Smooth muscle cell (in vitro differentiated cells): ENCODE measurements around the gene CALY. TPM values are rescaled to one million over a fixed set of nuclear protein-coding genes. Genes with fewer than 3 reads are reported as not detected.

Experiments
- DNase-seq: peaks from one replicate; lab custom pipeline; 2025; ENCODE audit not compliant: unreplicated experiment; lab: John Stamatoyannopoulos, UW
- H2AFZ ChIP-seq: fragments of 200-600 bp; sonication (generic); 2 replicates; pipeline ENCODE4 v1.6.0; 2016; ENCODE audit warnings: antibody characterized with exemption, low read depth, mild to moderate bottlenecking
- H3F3A ChIP-seq: fragments of 200-600 bp; sonication (generic); 2 replicates; pipeline ENCODE4 v1.6.0; 2017; ENCODE audit warnings: antibody characterized with exemption, low read depth
- H3K27ac ChIP-seq: fragments of 200-600 bp; sonication (generic); 2 replicates; pipeline ENCODE4 v1.5.1; 2016; ENCODE audit warnings: low read depth, mild to moderate bottlenecking
- H3K27me3 ChIP-seq: fragments of 200-600 bp; sonication (generic); 2 replicates; pipeline ENCODE4 v1.6.1; 2016; ENCODE audit warnings: low read depth, mild to moderate bottlenecking
- H3K36me3 ChIP-seq: fragments of 200-600 bp; sonication (generic); 2 replicates; pipeline ENCODE4 v1.5.1; 2016; ENCODE audit warnings: low read depth
- H3K4me1 ChIP-seq: fragments of 200-600 bp; sonication (generic); 2 replicates; pipeline ENCODE4 v1.5.1; 2016; ENCODE audit warnings: low read depth
- H3K4me2 ChIP-seq: fragments of 200-600 bp; sonication (generic); 2 replicates; pipeline ENCODE4 v1.6.0; 2016; ENCODE audit warnings: mild to moderate bottlenecking
- H3K4me3 ChIP-seq: fragments of 200-600 bp; sonication (generic); 2 replicates; pipeline ENCODE4 v1.5.1; 2016; ENCODE audit warnings: mild to moderate bottlenecking
- H3K79me2 ChIP-seq: fragments of 200-600 bp; sonication (generic); 2 replicates; pipeline ENCODE4 v1.6.0; 2016; ENCODE audit warnings: low read depth, mild to moderate bottlenecking
- H3K9ac ChIP-seq: fragments of 200-600 bp; sonication (generic); 2 replicates; pipeline ENCODE4 v1.6.0; 2016; ENCODE audit warnings: low read depth
- H3K9me3 ChIP-seq: fragments of 200-600 bp; sonication (generic); replicated peaks from 2 replicates; pipeline ENCODE4 v1.5.1; 2016; ENCODE audit warnings: low read depth
- H4K20me1 ChIP-seq: fragments of 200-600 bp; sonication (generic); 2 replicates; pipeline ENCODE4 v1.6.0; 2016; ENCODE audit warnings: low read depth
- WGBS: methylation state at CpG from one replicate; pipeline ENCODE4 v1.1.7; 2016; ENCODE audit warnings: low lambda C conversion rate; 5-methylcytosine and 5-hydroxymethylcytosine counted together
- microRNA-seq: library from miRNA; unstranded; fragments of <30 nt; microRNA quantifications from one replicate; pipeline ENCODE4, GENCODE V29; 2016; ENCODE audit warnings: borderline number of aligned reads
- polyA plus RNA-seq: library from polyadenylated mRNA; unstranded; fragments of >200 nt; fragmentation: Nextera tagmentation; extraction: Ambion mirVana; gene quantifications from 2 replicates; pipeline ENCODE4 v1.2.1, GENCODE V29; 2016
- small RNA-seq: library from RNA; depleted of rRNA; stranded (forward); fragments of <200 nt; gene quantifications from one replicate; pipeline ENCODE3, GENCODE V24; 2014
- total RNA-seq: library from RNA; depleted of rRNA; stranded (reverse); fragments of >200 nt; gene quantifications from 2 replicates; pipeline ENCODE4 v1.2.3, GENCODE V29; 2014
- TF ChIP-seq, protein P1 (sequence below): fragments of 200-600 bp; sonication (generic); IDR thresholded peaks from 2 replicates; pipeline ENCODE4 v1.5.1; 2017; ENCODE audit warnings: borderline replicate concordance, mild to moderate bottlenecking, antibody characterized with exemption; ENCODE audit not compliant: insufficient read depth, poor library complexity, severe bottlenecking

Gene CALY
- total and polyA plus RNA-seq, 2 experiments from 2014 or later: 2.4 to 10.1 TPM

DNA sequence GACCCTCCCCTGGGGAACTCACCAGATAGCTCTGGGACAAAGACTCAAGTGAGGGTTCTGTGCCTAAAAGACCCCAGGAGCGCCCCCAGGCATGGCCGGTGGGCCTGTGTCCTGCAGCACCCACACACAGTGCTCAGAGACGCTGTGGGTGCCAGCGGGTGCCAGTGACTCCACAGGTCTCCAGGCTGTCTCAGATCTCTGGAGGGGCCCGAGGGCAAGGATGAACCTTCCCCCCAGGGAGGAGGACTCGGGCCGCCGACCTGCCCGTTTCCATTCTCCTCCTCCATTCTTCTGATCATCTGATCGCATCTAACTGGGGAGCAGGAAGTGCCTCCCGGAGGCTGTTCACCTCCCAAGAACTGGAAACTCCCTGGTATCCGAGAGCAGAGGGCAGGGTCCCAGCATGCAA is 61.0 kb downstream of the CALY start:
- no peaks in the 10 kb centered on the region for H3K79me2 ChIP-seq
- no peak overlapping the region for H3K9ac ChIP-seq
- H3F3A ChIP-seq: peaks cover 4% of the 10 kb centered on the region
- no peaks in the 10 kb centered on the region for H3K9me3 ChIP-seq
- peaks cover 12% of the 10 kb centered on the region for H3K4me1 ChIP-seq
- H3K4me3 ChIP-seq: no peak overlapping the region
- H3K27ac ChIP-seq: no peak overlapping the region
- DNase-seq: no peak
- H3K27me3 ChIP-seq: peaks cover 23% of the 10 kb centered on the region
- TF ChIP-seq, protein P1, sequence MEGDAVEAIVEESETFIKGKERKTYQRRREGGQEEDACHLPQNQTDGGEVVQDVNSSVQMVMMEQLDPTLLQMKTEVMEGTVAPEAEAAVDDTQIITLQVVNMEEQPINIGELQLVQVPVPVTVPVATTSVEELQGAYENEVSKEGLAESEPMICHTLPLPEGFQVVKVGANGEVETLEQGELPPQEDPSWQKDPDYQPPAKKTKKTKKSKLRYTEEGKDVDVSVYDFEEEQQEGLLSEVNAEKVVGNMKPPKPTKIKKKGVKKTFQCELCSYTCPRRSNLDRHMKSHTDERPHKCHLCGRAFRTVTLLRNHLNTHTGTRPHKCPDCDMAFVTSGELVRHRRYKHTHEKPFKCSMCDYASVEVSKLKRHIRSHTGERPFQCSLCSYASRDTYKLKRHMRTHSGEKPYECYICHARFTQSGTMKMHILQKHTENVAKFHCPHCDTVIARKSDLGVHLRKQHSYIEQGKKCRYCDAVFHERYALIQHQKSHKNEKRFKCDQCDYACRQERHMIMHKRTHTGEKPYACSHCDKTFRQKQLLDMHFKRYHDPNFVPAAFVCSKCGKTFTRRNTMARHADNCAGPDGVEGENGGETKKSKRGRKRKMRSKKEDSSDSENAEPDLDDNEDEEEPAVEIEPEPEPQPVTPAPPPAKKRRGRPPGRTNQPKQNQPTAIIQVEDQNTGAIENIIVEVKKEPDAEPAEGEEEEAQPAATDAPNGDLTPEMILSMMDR: no peak
- no peaks in the 10 kb centered on the region for H3K36me3 ChIP-seq
- 64% methylated on average over 12 of the region's 12 CpGs for WGBS
- H2AFZ ChIP-seq: no peak overlapping the region
- H3K4me2 ChIP-seq: no peak overlapping the region
- H4K20me1 ChIP-seq: peaks cover 14% of the 10 kb centered on the region

DNA sequence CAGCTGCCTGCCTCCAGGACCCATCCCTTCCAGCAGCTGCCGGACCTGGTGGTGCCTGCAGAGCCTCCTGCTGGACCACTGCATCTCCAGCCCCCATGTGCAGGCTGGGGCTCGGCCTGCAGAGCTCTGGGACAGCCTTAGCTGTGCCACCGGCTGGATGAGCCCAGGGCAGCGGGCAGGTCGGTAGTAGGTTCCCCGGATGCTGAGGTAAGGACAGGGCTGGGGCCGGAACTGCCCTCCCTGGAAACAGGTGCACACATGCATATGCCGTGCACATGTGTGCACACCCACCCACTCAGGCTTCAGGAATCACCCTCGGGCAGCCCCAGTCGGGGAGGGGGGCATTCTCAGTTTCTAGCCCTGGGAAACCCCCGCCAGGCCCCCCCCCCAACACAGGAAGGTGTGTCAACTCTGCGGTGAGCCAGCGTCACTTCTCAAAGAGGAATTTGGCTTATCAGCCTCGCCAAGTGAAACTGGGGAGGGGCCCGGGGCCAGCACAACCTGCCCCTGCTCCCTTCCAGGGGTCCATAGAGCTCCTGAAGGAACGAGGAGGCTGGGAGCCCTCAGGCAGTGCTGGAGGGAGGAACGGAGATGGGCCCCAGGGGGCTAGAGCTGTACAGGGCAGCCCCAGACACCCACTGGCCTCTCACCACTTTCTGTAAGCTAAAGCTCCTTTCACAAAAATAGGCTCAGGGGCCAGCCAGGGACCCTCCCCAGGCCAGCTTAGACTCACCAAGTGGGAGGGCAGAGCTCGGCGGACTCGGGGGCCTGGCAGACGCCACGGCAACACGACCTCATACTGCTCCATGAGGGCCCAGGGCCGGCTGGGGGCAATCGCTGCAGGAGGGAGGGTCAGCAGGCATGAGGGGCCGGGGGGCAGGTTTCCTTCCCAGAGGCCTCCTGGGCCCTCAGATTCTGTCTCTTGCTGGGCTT is 61.7 kb downstream of the CALY start:
- Histone ChIP-seq H3F3A (peaks cover 4% of the 10 kb centered on the region), H3K36me3 (no peaks in the 10 kb centered on the region), H3K27me3 (peaks cover 23% of the 10 kb centered on the region), H3K9me3 (no peaks in the 10 kb centered on the region), H3K4me1 (peaks cover 12% of the 10 kb centered on the region), H4K20me1 (peaks cover 14% of the 10 kb centered on the region), H3K4me2 (no peak overlapping the region), H3K79me2 (no peaks in the 10 kb centered on the region), H3K27ac (no peak overlapping the region), H3K4me3 (no peak overlapping the region), H2AFZ (no peak overlapping the region), H3K9ac (no peak overlapping the region)
- WGBS: 77% methylated on average over 26 of the region's 26 CpGs
- TF ChIP-seq, protein P1: no peak
- DNase-seq: no peak

Small RNAs within 50 kb of the gene (microRNA-seq; reads per million reads assigned to microRNA genes)
- gene MIR3944: not detected

Small RNAs within 50 kb of the gene (small RNA-seq; reads per million reads assigned to genes)
- 0.13 reads per million for gene AL360181.4
- 0.26 reads per million, percentile 2 among the genes with 10 or more reads in this experiment for gene BANF1P2
- not detected for gene MIR3944

Other genes with a start within 250 kb of the CALY start
- not detected in 2 replicates for gene ADGRA1, start 249.0 kb downstream of the CALY start, total RNA-seq
- not detected in 2 replicates for gene ADGRA1, start 249.0 kb downstream of the CALY start, polyA plus RNA-seq
- gene KNDC1, start 176.7 kb downstream of the CALY start, total RNA-seq: 1.8 and 2.3 TPM in 2 replicates
- gene KNDC1, start 176.7 kb downstream of the CALY start, polyA plus RNA-seq: 3.1 and 3.4 TPM in 2 replicates
- not detected in 2 replicates for gene UTF1, start 106.7 kb downstream of the CALY start, total RNA-seq
- gene UTF1, start 106.7 kb downstream of the CALY start, polyA plus RNA-seq: not detected in 2 replicates
- not detected in 2 replicates for gene VENTX, start 99.0 kb downstream of the CALY start, total RNA-seq
- gene VENTX, start 99.0 kb downstream of the CALY start, polyA plus RNA-seq: 0.33 TPM in 1 of 2 replicates, not detected in the other
- gene ADAM8, start 60.0 kb downstream of the CALY start, total RNA-seq: 0.36 and 0.85 TPM in 2 replicates
- gene ADAM8, start 60.0 kb downstream of the CALY start, polyA plus RNA-seq: 0.70 and 0.96 TPM in 2 replicates
- 39.5 and 48.5 TPM in 2 replicates for gene TUBGCP2, start 28.0 kb downstream of the CALY start, total RNA-seq
- 40.5 and 47.0 TPM in 2 replicates for gene TUBGCP2, start 28.0 kb downstream of the CALY start, polyA plus RNA-seq
- gene ZNF511, start 28.0 kb downstream of the CALY start, total RNA-seq: 15.3 and 20.0 TPM in 2 replicates
- 52.3 and 70.2 TPM in 2 replicates for gene ZNF511, start 28.0 kb downstream of the CALY start, polyA plus RNA-seq
- gene PRAP1, start 10.5 kb upstream of the CALY start, total RNA-seq: not detected in 2 replicates
- gene PRAP1, start 10.5 kb upstream of the CALY start, polyA plus RNA-seq: 0.27 and 1.4 TPM in 2 replicates
- gene FUOM, start 21.1 kb upstream of the CALY start, total RNA-seq: 16.6 and 19.5 TPM in 2 replicates
- 43.9 and 46.7 TPM in 2 replicates for gene FUOM, start 21.1 kb upstream of the CALY start, polyA plus RNA-seq
- 63.2 and 63.8 TPM in 2 replicates for gene ECHS1, start 36.5 kb upstream of the CALY start, total RNA-seq
- gene ECHS1, start 36.5 kb upstream of the CALY start, polyA plus RNA-seq: 112 and 113 TPM in 2 replicates
- 1.9 and 3.3 TPM in 2 replicates for gene PAOX, start 42.4 kb upstream of the CALY start, total RNA-seq
- 7.0 and 7.1 TPM in 2 replicates for gene PAOX, start 42.4 kb upstream of the CALY start, polyA plus RNA-seq
- gene MTG1, start 57.3 kb upstream of the CALY start, total RNA-seq: 20.6 and 31.6 TPM in 2 replicates
- 53.5 and 70.0 TPM in 2 replicates for gene MTG1, start 57.3 kb upstream of the CALY start, polyA plus RNA-seq
- 0.09 and 0.13 TPM in 2 replicates for gene SPRN, start 87.7 kb upstream of the CALY start, total RNA-seq
- 0.56 and 1.00 TPM in 2 replicates for gene SPRN, start 87.7 kb upstream of the CALY start, polyA plus RNA-seq
- 1.1 and 2.2 TPM in 2 replicates for gene SCART1, start 117.0 kb upstream of the CALY start, total RNA-seq
- 0.45 and 1.7 TPM in 2 replicates for gene SCART1, start 117.0 kb upstream of the CALY start, polyA plus RNA-seq
- 3.1 and 10.8 TPM in 2 replicates for gene CYP2E1, start 190.5 kb upstream of the CALY start, total RNA-seq
- 1.1 and 1.3 TPM in 2 replicates for gene CYP2E1, start 190.5 kb upstream of the CALY start, polyA plus RNA-seq
- not detected in 2 replicates for gene SYCE1, start 228.7 kb upstream of the CALY start, total RNA-seq
- 0.13 and 0.28 TPM in 2 replicates for gene SYCE1, start 228.7 kb upstream of the CALY start, polyA plus RNA-seq